ENCODE results near the gene ADTRP. TPM values are rescaled to one million over a fixed set of nuclear protein-coding genes. Genes with fewer than 3 reads are reported as not detected.

The ADTRP gene
- total RNA-seq, 1 donor from 2014 or later, result not detected

DNA sequence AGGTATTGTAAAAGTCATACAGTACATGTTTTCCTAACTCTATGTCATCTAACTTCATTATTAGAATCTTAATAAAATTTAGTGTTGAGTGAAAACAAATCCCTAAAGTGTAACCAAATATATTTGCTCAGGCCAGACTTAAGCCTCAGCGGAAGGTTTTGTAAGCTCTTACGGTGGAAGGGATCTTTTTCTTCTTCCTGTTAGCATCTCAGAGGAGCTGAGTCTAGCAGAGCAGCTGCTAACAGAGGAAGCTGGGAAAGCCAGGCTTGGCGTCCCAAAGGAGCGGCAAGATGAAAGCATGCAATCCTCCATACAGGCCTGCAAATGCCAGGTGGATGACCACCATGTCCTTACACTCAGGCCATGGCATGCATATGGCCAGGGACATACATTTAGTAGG is 72.4 kb downstream of the ADTRP start:
- Histone ChIP-seq H3K9me3 (no peaks in the 10 kb centered on the region), H3K27ac (no peak overlapping the region), H3K27me3 (no peaks in the 10 kb centered on the region), H3K36me3 (no peaks in the 10 kb centered on the region), H3K4me3 (no peak overlapping the region), H3K4me1 (peaks cover 24% of the 10 kb centered on the region)
- intact Hi-C loops (cut with DNase I), result no loop called here
- no peak for DNase-seq (ENCODE audit: extremely low spot score in 2 of 2)
- no peak for TF ChIP-seq POLR2AphosphoS5 (IDR thresholded peaks at IDR 0.05; ENCODE audit: insufficient read depth in 1 of 2, low read depth in 1 of 2)

DNA sequence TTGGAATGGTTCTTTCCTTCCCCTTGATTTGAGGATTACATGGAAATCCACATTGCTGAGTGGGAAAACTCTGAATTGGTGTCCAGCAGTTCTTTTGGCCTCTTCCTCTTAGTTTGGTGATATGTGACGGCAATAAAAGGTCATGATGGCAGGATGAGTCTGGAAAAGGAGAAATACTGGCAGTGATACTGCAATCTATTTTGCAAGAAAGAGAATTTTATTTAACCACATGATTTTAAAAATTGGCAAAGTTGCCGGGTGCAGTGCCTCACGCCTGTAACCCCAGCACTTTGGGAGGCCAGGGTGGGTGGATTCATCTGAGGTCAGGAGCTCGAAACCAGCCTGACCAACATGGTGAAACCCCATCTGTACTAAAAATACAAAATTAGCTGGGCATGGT is 73.1 kb downstream of the ADTRP start:
- H3K27ac ChIP-seq, result no peak overlapping the region
- H3K4me3 ChIP-seq, result no peak overlapping the region
- no peaks in the 10 kb centered on the region for H3K9me3 ChIP-seq
- DNase-seq (ENCODE audit: extremely low spot score in 2 of 2), result no peak
- no peak for TF ChIP-seq POLR2AphosphoS5 (IDR thresholded peaks at IDR 0.05; ENCODE audit: insufficient read depth in 1 of 2, low read depth in 1 of 2)
- no peak for TF ChIP-seq POLR2A (IDR thresholded peaks at IDR 0.05)
- no peak for TF ChIP-seq CTCF (IDR thresholded peaks at IDR 0.05)
- no peaks in the 10 kb centered on the region for H3K27me3 ChIP-seq
- no peaks in the 10 kb centered on the region for H3K36me3 ChIP-seq
- intact Hi-C loops (cut with DNase I), result no loop called here
- peaks cover 18% of the 10 kb centered on the region for H3K4me1 ChIP-seq

GRCh38 chr6:11705069-11705468 is 73.5 kb downstream of the ADTRP start:
- Histone ChIP-seq H3K27ac (no peak overlapping the region), H3K4me3 (no peak overlapping the region), H3K36me3 (no peaks in the 10 kb centered on the region), H3K9me3 (no peaks in the 10 kb centered on the region), H3K27me3 (no peaks in the 10 kb centered on the region), H3K4me1 (peaks cover 16% of the 10 kb centered on the region)
- intact Hi-C loops (cut with DNase I), result no loop called here
- no peak for TF ChIP-seq POLR2A (IDR thresholded peaks at IDR 0.05)
- TF ChIP-seq CTCF (IDR thresholded peaks at IDR 0.05), result no peak
- TF ChIP-seq POLR2AphosphoS5 (IDR thresholded peaks at IDR 0.05; ENCODE audit: insufficient read depth in 1 of 2, low read depth in 1 of 2), result no peak
- DNase-seq (ENCODE audit: extremely low spot score in 2 of 2), result no peak

GRCh38 chr6:11703725-11704124 is 74.9 kb downstream of the ADTRP start:
- intact Hi-C loops (cut with DNase I), result no loop called here
- Histone ChIP-seq H3K4me3 (no peak overlapping the region), H3K9me3 (no peaks in the 10 kb centered on the region), H3K27me3 (no peaks in the 10 kb centered on the region), H3K4me1 (peaks cover 16% of the 10 kb centered on the region), H3K36me3 (no peaks in the 10 kb centered on the region), H3K27ac (no peak overlapping the region)
- TF ChIP-seq CTCF (IDR thresholded peaks at IDR 0.05), result no peak
- TF ChIP-seq POLR2AphosphoS5 (IDR thresholded peaks at IDR 0.05; ENCODE audit: insufficient read depth in 1 of 2, low read depth in 1 of 2), result no peak
- TF ChIP-seq POLR2A (IDR thresholded peaks at IDR 0.05), result no peak
- no peak for DNase-seq (ENCODE audit: extremely low spot score in 2 of 2)

- Histone ChIP-seq H3K27me3 (no peaks in the 10 kb centered on the region), H3K4me3 (no peak overlapping the region), H3K27ac (no peak overlapping the region), H3K4me1 (peaks cover 16% of the 10 kb centered on the region), H3K9me3 (no peaks in the 10 kb centered on the region), H3K36me3 (no peaks in the 10 kb centered on the region)
- DNase-seq (ENCODE audit: extremely low spot score in 2 of 2), result no peak
- intact Hi-C loops (cut with DNase I), result no loop called here
- no peak for TF ChIP-seq POLR2A (IDR thresholded peaks at IDR 0.05)
- TF ChIP-seq CTCF (IDR thresholded peaks at IDR 0.05), result no peak
- TF ChIP-seq POLR2AphosphoS5 (IDR thresholded peaks at IDR 0.05; ENCODE audit: insufficient read depth in 1 of 2, low read depth in 1 of 2), result no peak
Observed at GRCh38 chr6:11702500-11703130, 76.0 kb downstream of the ADTRP start.
